Measurements from ENCODE around the gene CCDC91. TPM values are rescaled to one million over a fixed set of nuclear protein-coding genes. Genes with fewer than 3 reads are reported as not detected.
A peak's percentile ranks its signal among the peaks of the same experiment; 100 is the strongest.
"Not testable (repeated sequence)": the region's sequence is repeated elsewhere in the genome, so short reads cannot be mapped to it uniquely, and the experiment has no call there.

Gene CCDC91
- total RNA-seq, 1 donor = 21.0 TPM

DNA sequence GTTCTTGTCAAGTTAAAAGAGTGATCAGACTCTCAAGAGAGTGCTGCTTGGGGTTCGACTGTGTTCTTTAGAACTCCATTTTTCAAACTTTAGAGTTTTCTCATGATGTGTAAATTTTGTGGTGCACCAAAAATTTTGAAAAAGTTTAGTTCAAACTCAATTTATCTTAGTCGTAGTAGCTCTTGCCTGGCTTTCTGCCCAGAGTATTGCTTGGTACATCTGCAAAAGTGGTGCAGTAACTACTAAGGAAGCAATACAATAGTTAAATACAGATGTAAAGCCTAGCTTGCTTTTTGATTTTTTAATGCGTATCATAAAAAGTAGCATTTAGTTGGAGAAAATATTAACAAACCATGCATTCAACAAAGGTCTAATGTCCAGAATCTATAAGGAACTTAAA lies 9.5 kb upstream of the CCDC91 start:
- DNase-seq (ENCODE audit: low read depth in 2 of 3, low spot score in 2 of 3) = no peak

DNA sequence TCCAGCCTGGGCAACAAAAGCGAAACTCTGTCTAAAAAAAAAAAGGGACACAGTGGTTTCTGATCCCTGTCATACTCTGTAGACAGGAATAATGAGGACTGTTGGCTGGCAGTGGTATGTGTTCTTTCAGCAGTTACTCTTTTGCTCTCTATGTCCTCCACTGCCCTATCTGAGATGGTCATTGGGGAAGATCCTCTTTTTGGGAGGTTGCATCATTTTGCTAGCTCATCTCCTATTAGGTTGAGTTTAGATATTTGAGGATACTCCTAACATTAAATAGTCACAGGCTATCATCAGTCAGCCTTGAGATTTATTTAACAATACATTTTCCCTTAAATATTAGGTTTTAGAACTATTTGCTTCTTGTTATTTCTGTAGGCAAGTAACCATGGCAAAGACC lies 5.9 kb upstream of the CCDC91 start:
- DNase-seq (ENCODE audit: low read depth in 2 of 3, low spot score in 2 of 3) = no peak

DNA sequence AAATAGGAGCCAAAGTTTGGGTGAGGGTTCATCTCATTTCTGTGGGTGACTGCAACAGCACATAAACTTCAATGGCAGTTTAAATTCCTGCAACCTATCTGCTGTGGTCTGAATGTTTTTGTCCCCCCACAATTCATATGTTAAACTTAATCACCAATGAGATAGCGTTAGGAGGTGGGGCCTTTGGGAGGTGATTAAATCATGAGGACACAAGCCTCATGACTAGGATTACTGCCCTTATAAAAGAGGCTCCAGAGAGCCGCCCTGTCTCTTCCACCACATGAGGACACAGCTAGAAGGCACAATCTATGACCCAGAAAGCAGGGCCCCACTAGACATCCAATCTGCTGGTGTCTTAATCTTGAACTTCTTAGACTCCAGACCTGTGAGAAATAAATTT lies 3.8 kb upstream of the CCDC91 start:
- no peak for DNase-seq (ENCODE audit: low read depth in 2 of 3, low spot score in 2 of 3)

DNA sequence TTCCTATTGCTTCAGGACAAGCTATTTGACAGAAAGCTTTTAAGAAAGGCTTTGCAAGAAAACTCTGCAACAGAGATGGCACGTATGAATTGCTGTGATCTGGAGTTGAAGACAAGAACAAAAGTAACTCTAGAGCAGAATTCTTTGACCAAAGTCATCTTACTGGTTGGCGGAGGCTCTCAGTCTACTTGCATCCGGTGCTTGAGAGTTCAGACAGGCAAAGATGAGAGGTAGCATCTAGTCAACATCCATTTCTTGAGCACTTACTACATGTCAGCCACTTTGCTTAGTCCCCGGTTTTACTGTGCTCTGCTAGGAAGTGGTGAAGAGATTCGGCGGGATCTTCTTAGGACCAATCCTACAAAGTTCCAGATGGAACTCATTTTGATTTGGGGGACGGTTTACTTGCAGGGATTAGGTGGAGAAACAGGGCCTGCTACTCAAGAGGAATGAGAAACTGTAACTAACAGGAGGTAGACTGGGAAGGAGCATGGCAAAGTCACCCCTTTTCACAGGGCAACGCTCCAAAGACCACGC lies 404 bp upstream of the CCDC91 start:
- peak in 1 of 3 donors; percentile 26 for DNase-seq (ENCODE audit: low read depth in 2 of 3, low spot score in 2 of 3)

DNA sequence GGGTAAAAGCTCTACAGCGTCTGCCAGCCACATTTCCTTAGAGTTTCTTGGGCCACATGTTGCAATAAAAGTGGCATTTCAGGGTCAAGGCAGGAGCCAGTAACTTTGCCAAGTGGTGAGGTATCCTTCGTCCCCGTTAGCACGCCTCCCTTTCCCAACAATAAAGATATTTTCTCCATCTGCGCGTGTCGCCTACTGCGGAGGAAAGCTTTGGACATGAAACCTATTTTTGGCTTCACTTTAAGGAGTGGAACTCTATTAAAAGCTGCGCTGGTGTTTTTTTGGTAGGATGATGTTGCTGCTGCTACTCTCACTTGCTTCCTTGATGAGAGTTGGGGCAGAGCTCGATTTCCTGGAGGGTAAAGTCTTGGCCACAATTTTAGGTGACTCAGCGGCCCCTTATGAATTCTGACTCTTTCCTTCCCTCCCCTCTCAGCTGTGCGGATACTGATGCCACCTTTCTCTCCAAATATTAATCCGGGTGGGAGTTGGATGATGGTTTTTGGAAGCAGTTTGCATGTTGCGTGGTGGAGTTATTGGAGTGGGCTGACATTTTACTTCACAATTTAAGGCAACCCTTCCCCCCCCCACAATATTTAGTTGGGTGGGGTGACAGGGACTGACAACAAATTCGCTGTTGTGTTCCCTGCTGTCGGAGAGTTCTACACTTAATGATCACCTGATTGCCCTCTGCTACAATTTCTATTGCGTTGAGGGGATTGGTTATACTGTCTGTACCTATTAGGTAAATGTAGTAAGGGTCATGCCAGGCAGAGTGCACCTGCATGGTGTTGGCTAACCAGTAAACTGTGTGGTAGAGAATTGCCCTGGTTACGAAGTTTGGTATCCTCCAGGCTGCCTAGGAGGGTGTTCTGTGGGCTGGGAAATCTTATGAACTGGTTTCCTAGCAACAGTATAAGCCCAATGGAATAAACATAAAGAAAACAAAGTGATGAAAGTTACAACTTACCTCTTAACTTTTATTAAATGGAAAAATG lies 1.1 kb downstream of the CCDC91 start:
- DNase-seq (ENCODE audit: low read depth in 2 of 3, low spot score in 2 of 3) = peak; percentile 23 to 70 (median 60)

DNA sequence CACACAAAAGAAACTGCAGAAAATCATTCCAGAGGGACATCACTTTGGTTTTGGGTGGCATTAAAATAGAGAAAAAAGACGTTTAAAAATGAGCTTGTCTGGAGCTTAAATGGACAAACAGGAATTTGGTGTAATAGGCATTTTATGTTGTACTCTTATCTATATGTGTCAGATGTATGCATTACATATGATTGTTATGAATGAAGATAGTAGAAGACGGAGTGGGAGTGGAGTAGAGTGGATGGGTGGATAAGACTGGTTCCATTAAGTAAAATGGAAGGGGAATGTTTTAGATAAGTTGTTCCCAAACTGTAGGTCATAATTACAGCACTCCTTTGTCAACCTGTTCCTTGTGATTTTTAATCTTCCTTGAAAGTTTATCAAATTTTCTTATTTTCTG lies 1.9 kb downstream of the CCDC91 start:
- no peak for DNase-seq (ENCODE audit: low read depth in 2 of 3, low spot score in 2 of 3)

DNA sequence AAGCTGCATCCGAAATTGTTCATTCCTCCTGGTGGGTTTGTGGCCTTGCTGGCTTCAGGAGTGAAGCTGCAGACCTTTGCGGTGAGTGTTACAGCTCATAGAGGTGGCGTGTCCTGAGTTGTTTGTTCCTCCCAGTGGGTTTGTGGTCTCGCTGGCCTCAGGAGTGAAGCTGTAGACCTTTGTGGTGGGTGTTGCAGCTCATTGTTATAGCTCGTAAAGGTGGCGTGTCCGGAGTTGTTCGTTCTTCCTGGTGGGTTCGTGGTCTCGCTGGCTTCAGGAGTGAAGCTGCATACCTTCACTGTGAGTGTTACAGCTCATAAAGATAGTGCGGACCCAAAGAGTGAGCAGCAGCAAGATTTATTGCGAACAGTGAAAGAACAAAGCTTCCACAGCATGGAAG lies 4.4 kb downstream of the CCDC91 start:
- DNase-seq (ENCODE audit: low read depth in 2 of 3, low spot score in 2 of 3) = not testable (repeated sequence)

DNA sequence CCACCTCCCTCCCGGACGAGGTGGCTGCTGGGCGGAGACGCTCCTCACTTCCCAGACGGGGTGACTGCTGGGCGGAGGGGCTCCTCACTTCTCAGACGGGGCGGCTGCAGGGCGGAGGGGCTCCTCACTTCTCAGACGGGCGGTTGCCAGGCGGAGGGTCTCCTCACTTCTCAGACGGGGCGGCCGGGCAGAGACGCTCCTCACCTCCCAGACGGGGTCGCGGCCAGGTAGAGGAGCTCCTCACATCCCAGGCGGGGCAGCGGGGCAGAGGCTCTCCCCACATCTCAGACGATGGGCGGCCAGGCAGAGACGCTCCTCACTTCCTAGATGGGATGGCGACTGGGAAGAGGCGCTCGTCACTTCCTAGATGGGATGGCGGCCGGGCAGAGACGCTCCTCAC lies 10.9 kb downstream of the CCDC91 start:
- not testable (repeated sequence) for DNase-seq (ENCODE audit: low read depth in 2 of 3, low spot score in 2 of 3)

DNA sequence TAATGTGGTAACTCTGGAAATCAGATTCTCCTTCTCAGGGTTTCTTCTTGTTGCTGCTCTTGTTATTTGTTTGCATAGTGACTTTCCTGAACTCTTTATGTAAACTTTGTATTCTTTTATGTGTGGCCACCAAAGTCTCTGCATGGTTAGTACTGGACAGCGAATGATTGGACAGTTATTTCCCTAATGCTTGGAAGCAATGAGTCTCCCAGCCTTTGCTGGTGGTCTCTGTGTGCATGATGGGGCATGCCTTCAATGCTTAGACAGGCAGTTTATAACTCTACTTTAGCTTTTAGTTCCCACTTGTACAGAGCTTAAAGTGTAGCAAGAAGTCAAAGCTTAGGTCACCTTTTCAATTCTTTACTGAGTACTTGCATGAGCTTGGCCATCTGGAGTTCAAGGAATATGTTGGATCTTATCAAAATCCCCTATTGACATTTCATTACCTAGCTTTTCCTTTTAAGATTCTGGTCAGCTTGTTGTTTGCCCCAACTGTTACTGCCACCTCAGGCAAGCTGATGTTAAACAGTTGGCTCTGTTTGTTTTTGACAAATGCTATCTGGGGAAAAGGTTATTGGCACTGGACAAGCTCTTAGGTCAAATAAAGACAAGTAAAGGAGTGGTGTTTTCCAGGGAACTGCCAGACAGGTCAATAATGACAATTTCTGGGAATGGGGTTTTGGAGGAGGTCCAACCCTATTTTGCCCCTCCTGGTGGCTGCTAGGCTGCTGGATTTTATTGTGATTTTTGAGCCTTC lies 12.3 kb downstream of the CCDC91 start:
- no peak for DNase-seq (ENCODE audit: low read depth in 2 of 3, low spot score in 2 of 3)

DNA sequence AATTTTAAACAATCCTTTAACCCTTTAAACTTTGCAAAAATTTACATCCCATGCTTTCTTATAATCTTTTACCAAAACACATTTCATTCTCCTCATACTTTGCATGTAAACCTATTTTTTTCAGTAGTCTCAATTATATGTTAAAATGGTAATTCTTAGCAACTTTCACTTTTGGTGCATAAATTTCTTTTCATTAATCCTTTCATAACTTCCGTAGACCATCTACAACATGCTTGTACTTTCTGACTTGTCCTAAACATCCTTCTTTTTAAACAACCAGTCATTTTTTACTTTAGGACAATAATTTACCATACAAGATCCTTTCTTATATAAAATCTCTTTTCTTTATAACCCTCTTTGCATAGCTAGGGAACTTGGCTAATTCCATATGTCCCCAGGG lies 19.5 kb downstream of the CCDC91 start:
- DNase-seq (ENCODE audit: low read depth in 2 of 3, low spot score in 2 of 3) = no peak

DNA sequence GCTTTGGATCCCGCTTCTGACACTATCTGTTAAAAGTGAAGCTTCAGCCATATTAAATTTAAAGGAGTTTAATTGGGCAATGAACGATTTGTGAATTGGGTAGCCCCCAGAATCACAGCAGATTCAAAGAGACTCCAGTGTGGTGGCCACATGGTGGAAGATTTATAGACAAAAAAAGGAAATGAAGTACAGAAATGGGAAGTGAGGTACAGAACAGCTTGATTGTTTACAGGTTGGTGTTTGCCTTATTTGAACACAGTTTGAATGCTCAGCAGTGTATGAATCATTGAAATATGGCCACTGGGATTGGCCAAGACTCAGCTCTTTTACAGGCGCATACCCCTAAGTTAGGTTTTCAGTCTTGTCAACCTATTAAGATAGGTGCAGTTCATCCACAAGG lies 21.9 kb downstream of the CCDC91 start:
- no peak for DNase-seq (ENCODE audit: low read depth in 2 of 3, low spot score in 2 of 3)

DNA sequence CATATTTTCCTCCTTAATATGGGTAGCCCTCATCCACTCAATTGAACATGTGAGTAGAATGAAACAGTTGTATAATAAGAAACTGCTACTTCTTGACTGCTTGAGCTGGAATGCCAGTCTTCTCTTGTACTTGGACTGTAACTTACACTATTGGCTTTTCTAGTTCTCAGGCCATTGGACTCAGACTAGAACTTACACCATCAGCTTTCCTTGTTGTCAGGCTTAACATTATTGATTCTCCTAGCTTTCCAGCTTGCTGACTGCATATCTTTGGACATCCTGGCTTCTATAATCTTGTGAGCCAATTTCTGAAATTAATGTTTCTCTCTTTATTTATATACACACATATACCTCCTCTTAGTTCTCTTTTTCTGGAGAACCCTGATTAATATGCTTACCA lies 24.8 kb downstream of the CCDC91 start:
- no peak for DNase-seq (ENCODE audit: low read depth in 2 of 3, low spot score in 2 of 3)

DNA sequence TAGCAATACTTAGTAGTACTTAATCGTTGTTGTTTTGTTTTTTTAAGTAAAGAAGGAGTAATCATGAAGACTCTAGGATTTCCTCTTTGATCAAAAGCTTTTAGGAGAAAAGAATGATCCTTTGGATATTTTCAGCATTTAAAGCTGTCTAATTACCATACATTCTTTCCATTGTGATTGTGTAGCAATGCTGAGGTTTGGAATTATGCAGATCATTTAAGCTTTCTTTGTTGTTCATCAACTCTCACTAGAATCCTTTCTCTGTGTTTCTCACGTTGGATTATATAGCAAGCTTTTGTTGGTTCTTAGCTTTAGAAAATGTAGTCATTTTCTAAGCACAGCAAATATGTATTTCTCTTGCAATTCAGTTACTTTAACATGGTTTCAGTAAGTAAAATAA lies 25.8 kb downstream of the CCDC91 start:
- no peak for DNase-seq (ENCODE audit: low read depth in 2 of 3, low spot score in 2 of 3)

DNA sequence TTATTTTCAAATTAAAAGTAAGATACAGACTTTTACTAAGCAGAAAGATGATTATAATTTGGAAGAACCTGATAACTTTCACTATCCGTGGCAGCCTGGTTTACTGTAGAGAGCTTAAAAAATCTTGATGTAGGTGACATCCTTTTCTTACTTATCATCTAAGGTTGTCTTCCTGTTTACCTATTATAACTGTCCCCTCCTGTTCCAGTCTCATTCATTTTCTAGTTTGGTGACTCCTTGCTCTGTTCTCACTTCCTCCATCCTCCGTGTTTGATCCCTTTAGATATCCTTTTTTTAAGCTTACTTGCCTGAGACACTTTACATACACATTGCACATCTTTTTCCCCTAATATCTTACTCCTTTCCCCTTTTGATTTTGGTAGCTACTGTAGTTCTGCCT lies 27.5 kb downstream of the CCDC91 start:
- DNase-seq (ENCODE audit: low read depth in 2 of 3, low spot score in 2 of 3) = no peak

DNA sequence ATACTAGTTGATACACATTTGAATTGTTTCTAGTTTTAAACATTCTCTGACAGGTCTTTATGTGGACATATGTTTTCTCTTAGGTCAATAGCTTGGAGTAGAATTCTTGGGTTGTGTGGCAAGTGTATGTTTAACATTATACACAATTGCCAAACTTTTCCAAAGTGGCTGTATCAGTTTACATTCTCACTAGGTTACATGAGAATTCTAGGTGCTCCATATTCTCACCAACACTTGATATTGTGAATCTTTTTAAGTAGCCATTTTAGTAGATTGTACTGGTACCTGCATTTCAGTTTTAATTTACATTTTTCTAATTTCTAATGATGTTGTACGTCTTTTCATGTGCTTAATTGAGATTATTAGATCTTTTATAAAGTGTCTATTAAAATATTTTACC lies 28.6 kb downstream of the CCDC91 start:
- DNase-seq (ENCODE audit: low read depth in 2 of 3, low spot score in 2 of 3) = no peak

DNA sequence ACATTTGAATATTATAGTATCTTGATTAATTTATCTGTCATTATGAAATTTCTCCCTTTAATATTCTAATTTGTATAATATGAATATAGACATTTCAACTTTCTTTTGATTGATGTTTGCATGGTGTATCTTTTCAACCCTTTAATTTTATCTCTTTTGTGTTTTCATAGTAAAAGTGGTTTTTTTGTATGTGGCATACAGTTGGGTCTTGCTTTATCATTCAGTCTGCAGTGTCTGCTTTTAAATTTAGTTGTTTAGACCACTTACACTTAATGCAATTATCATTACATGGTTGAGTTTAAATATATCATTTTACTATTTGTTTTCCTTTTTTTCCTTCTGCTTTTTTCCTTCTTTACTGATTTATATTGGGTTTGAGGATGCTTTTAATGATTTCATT lies 29.6 kb downstream of the CCDC91 start:
- no peak for DNase-seq (ENCODE audit: low read depth in 2 of 3, low spot score in 2 of 3)

DNA sequence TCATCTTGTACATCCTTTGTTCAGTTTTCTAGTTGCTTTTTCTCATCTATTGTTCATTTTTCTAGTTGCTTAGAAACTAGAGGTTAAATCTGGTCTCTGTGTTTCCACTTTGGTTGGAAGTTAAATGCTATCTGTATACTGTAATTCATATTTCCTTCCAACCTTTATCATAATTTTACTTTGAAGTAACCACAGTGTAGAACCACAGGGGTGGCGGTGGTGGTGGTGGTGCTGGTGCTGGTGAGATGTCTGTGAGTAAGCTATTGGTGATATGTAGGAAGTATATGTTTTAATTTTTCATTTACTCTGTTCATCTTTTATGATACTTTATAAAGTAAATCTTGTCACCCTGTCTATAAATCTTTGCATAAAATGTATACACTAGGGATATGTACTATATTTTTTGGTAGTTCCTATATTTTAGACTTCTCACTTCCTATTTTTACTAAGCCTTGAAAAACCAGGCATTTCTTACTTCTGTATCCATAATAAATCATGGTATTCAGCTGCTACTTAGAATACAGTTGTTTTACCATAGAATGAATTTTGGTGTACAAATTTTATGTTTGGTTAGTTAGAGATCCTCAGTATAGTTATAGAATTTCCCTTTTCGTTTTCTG lies 31.9 kb downstream of the CCDC91 start:
- peak in 1 of 3 donors; percentile 11 for DNase-seq (ENCODE audit: low read depth in 2 of 3, low spot score in 2 of 3)

DNA sequence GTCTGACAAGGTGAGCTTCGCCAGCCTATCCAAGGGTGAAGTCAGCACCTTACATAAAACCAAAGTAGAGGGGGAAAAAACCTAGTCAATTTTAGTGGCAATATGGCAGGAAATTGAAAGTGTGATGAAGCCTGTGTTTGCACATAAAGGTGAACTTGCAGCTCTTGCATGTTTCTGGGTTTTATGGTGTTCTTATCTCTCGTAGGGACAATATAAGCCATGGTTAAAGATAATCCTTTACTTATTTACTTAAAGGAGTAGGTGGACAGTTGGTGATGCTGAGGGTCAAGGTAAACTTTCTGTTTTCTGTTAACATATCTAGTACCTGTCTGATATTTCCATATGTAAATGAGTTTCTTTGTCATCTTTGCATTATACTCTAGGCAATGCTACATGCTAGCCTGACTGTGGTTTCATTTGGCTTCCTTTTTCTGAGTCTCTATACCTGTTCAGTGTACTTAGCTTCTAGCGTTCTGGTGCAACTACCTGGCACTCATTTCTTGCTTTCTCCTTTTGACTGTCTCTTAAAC lies 32.8 kb downstream of the CCDC91 start:
- DNase-seq (ENCODE audit: low read depth in 2 of 3, low spot score in 2 of 3) = no peak

DNA sequence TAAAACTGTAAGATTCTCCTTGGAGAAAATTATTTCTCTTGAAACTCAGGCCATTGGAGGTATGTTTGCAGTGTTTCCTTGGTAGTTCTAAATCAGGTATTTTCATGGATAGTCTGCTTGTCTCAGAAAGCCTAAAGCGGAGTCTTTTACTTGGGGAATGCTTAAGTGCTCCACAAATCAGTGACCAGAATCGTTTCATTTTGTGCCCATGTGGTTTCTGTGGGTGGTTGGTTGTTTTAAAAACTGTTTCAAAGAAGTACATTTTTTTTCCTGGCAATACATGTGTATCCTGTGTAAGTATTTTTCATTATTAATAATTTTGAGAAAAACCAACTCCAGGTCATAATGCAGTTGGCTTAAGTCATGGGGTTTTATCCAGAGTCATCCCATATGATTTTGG lies 33.6 kb downstream of the CCDC91 start:
- no peak for DNase-seq (ENCODE audit: low read depth in 2 of 3, low spot score in 2 of 3)

DNA sequence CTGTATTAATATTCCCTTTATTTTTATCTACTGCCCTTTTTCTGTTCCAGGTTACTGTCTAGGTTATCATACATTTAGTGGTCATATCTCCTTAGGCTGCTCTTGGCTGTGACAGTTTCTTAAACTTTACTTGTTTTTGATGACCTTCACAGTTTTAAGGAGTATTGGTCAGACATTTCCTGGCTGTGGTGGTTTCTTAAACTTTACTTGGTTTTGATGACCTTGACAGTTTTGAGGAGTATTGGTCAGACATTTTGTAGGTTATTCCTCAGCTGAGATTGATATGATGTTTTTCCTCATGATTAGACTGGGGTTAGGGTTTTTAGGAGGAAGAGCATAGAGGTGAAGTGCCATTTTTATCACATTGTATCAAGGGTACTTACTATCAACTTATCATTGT lies 36.4 kb downstream of the CCDC91 start:
- no peak for DNase-seq (ENCODE audit: low read depth in 2 of 3, low spot score in 2 of 3)

DNA sequence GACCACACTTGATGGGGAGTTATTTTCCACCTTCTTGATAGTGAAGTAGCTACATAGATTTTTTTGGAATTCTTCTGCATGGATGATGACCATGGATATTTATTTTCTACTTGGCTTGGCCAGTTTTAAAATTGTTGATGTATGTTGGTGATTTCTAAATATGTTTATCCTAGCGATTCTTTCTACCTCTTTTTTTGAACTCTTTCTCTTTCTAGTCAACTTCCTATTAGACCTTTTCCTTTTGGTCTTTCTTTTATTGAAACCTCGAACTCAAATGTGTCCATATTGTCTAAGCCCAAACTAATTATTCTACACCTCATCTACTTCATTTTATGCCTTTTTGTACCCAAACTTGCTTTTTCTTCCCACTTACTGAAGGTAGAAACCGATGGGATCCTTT lies 37.0 kb downstream of the CCDC91 start:
- no peak for DNase-seq (ENCODE audit: low read depth in 2 of 3, low spot score in 2 of 3)
